K562 (cell line): ENCODE results near the gene AIF1L. TPM values are rescaled to one million over a fixed set of nuclear protein-coding genes. Genes with fewer than 3 reads are reported as not detected.
A peak's percentile ranks its signal among the peaks of the same experiment; 100 is the strongest.

ENCODE experiments used
- ATAC-seq: fragments of 200-7000 bp; cut with Tn5 transposase; 3 replicates; pipeline ENCODE4 v1.9.1; 2020; ENCODE audit warnings: moderate library complexity
- BruUV-seq: library from RNA; stranded (reverse); fragments of 400-500 nt; replicated peaks from 2 replicates; lab custom pipeline; 2021; lab: Mats Ljungman, UMichigan
- CTCF ChIA-PET: fragments of 300-600 bp; formaldehyde crosslinking; extraction: SDS; loops from one replicate; lab custom pipeline; 2021; ENCODE audit warnings: low intra/inter-chr PET ratio; lab: Yijun Ruan, JAX
- POLR2A ChIA-PET: fragments of 300-600, 350-650 bp; sonication (Branson Sonifier 250); formaldehyde crosslinking; extraction: SDS; loops from one replicate; lab custom pipeline; 2021; ENCODE audit warnings: antibody characterized with exemption, inconsistent platforms; lab: Yijun Ruan, JAX
- DNase-seq, 4 experiments: peaks; one replicate each; pipeline versions ENCODE4 v3.0.0 to v3.0.0-alpha.2; 2011 to 2018; ENCODE audit warnings: low spot score in 3 of 4, mixed read lengths in 3 of 4; ENCODE audit errors: extremely low read depth in 1 of 4
- FAIRE-seq: peaks from 2 replicates; lab custom pipeline; 2011; peaks lifted over from hg19 to GRCh38; lab: Jason Lieb, UNC
- H2AFZ ChIP-seq: 2 replicates; pipeline ENCODE4 v1.6.0; 2011; ENCODE audit warnings: low read depth, low read length, control low read depth, inconsistent platforms
- H3K27ac ChIP-seq: fragments of 200-600 bp; 3 replicates; pipeline ENCODE4 v1.8.0; 2011; ENCODE audit warnings: low read depth, mild to moderate bottlenecking, control low read depth, inconsistent platforms, low read length, moderate library complexity, mixed read lengths; ENCODE audit errors: extremely low read depth
- H3K27me3 ChIP-seq, 2 experiments: fragments of 300-600 bp in 1 of 2; 2 replicates in 1 of 2; 3 replicates in 1 of 2; pipeline versions ENCODE4 v1.6.0 to v1.8.0; 2011; ENCODE audit warnings: inconsistent platforms in 2 of 2, low read length in 2 of 2, mild to moderate bottlenecking in 1 of 2, mixed read lengths in 1 of 2, moderate library complexity in 1 of 2; ENCODE audit not compliant: control insufficient read depth in 2 of 2, insufficient read depth in 2 of 2
- H3K36me3 ChIP-seq: fragments of 300-600 bp; 3 replicates; pipeline ENCODE4 v1.8.0; 2011; ENCODE audit warnings: mild to moderate bottlenecking, low read length, inconsistent platforms; ENCODE audit not compliant: control insufficient read depth, insufficient read depth
- H3K4me1 ChIP-seq, 2 experiments: fragments of 200-600 bp in 1 of 2; replicated peaks in 1 of 2; 2 replicates in 1 of 2; 3 replicates in 1 of 2; pipeline versions ENCODE4 v1.5.1 to v1.8.0; 2011; ENCODE audit warnings: inconsistent platforms in 2 of 2, low read length in 2 of 2, mild to moderate bottlenecking in 1 of 2, mixed read lengths in 1 of 2, moderate library complexity in 1 of 2; ENCODE audit not compliant: control insufficient read depth in 2 of 2, insufficient read depth in 2 of 2
- H3K4me2 ChIP-seq: 2 replicates; pipeline ENCODE4 v1.6.1; 2011; ENCODE audit warnings: low read length, control low read depth, inconsistent platforms, mixed read lengths; ENCODE audit not compliant: insufficient read depth
- H3K4me3 ChIP-seq: fragments of 200-600 bp; sonication (generic), shearing (Covaris generic); 2 replicates; pipeline ENCODE4 v1.5.1; 2016; ENCODE audit warnings: control low read depth, inconsistent platforms
- H3K79me2 ChIP-seq: fragments of 200-600 bp; 3 replicates; pipeline ENCODE4 v1.8.0; 2011; ENCODE audit warnings: low read length, inconsistent platforms; ENCODE audit not compliant: control insufficient read depth, insufficient read depth
- H3K9ac ChIP-seq, 2 experiments: 2 replicates each; pipeline versions ENCODE4 v1.6.0 to v1.6.1; 2011; ENCODE audit warnings: low read depth in 2 of 2, low read length in 2 of 2, control low read depth in 1 of 2, inconsistent platforms in 1 of 2, mild to moderate bottlenecking in 1 of 2, mixed read lengths in 1 of 2; ENCODE audit not compliant: insufficient read depth in 1 of 2
- H3K9me1 ChIP-seq: one replicate; pipeline ENCODE4 v1.6.0; 2011; ENCODE audit warnings: inconsistent platforms, mild to moderate bottlenecking, low read length, moderate library complexity; ENCODE audit not compliant: control insufficient read depth, insufficient read depth
- H3K9me3 ChIP-seq: replicated peaks from 2 replicates; pipeline ENCODE4 v1.5.1; 2011; ENCODE audit warnings: low read depth, low read length, inconsistent platforms; ENCODE audit not compliant: control insufficient read depth, insufficient read depth
- H4K20me1 ChIP-seq: replicated peaks from 2 replicates; pipeline ENCODE4 v1.6.1; 2011; ENCODE audit warnings: low read length, inconsistent platforms, mixed read lengths; ENCODE audit not compliant: control insufficient read depth, insufficient read depth
- BCL6 ChIP-seq: fragments of 250-450 bp; sonication (Bioruptor Pico); IDR thresholded peaks from 2 replicates; pipeline ENCODE4 v1.4.0; 2020
- CHD2 ChIP-seq: IDR thresholded peaks from 2 replicates; pipeline ENCODE4 v1.6.1; 2011; ENCODE audit warnings: low read depth, low read length
- EP400 ChIP-seq: fragments of 450-650 bp; IDR thresholded peaks from 2 replicates; pipeline ENCODE4 v1.6.1; 2017; ENCODE audit warnings: antibody characterized with exemption, mild to moderate bottlenecking, moderate library complexity
- GATA2 ChIP-seq: sonication (generic); formaldehyde crosslinking; IDR thresholded peaks from 2 replicates; pipeline ENCODE4 v1.4.0; 2020; ENCODE audit warnings: mild to moderate bottlenecking, missing genetic modification reagents
- MEF2A ChIP-seq: IDR thresholded peaks from 2 replicates; pipeline ENCODE4 v1.6.1; 2011; ENCODE audit warnings: low read depth, mild to moderate bottlenecking, low read length, moderate library complexity; ENCODE audit not compliant: control insufficient read depth
- MEF2D ChIP-seq: conservative IDR thresholded peaks from 2 replicates; pipeline ENCODE4 v1.6.1; 2016; ENCODE audit warnings: low read depth, missing genetic modification characterization, missing compliant biosample characterization
- PHF20 ChIP-seq: fragments of 450-650 bp; IDR thresholded peaks from 2 replicates; pipeline ENCODE4 v1.6.1; 2018; ENCODE audit not compliant: partially characterized antibody
- PML ChIP-seq: IDR thresholded peaks from 2 replicates; pipeline ENCODE4 v1.6.1; 2012; ENCODE audit warnings: low read length, inconsistent platforms
- RBM39 ChIP-seq: fragments of 200-400 bp; formaldehyde crosslinking; optimal IDR thresholded peaks from 2 replicates; pipeline ENCODE3; 2018; ENCODE audit warnings: low read depth, low read length
- SAFB2 ChIP-seq: fragments of 200-400 bp; formaldehyde crosslinking; IDR thresholded peaks from 2 replicates; pipeline ENCODE4 v1.6.1; 2018; ENCODE audit warnings: borderline replicate concordance, low read length, low read depth, moderate library complexity; ENCODE audit not compliant: severe bottlenecking
- SMARCA4 ChIP-seq: fragments of 450-650 bp; IDR thresholded peaks from 2 replicates; pipeline ENCODE4 v1.6.1; 2016
- SRSF7 ChIP-seq: fragments of 200-400 bp; formaldehyde crosslinking; optimal IDR thresholded peaks from 2 replicates; pipeline ENCODE3; 2017; ENCODE audit warnings: mild to moderate bottlenecking, low read depth, low read length
- TOE1 ChIP-seq, 2 experiments: fragments of 450-650 bp in 1 of 2; sonication (generic) in 1 of 2; formaldehyde crosslinking in 1 of 2; IDR thresholded peaks; 2 replicates each; pipeline versions ENCODE4 v1.7.1 to v1.8.0; 2016 to 2022; ENCODE audit warnings: borderline replicate concordance in 2 of 2, mild to moderate bottlenecking in 2 of 2, antibody characterized with exemption in 1 of 2, inconsistent platforms in 1 of 2, low read depth in 1 of 2, missing genetic modification reagents in 1 of 2, moderate library complexity in 1 of 2
- ZBTB1 ChIP-seq: sonication (generic); formaldehyde crosslinking; IDR thresholded peaks from 2 replicates; pipeline ENCODE4 v1.8.1; 2023; ENCODE audit warnings: missing genetic modification reagents, low read depth, mild to moderate bottlenecking, borderline replicate concordance
- ZNF354B ChIP-seq: fragments of 250-450 bp; sonication (Bioruptor Pico); IDR thresholded peaks from 2 replicates; pipeline ENCODE4 v1.4.0; 2020
- ZNF561 ChIP-seq: fragments of 450-650 bp; formaldehyde crosslinking; conservative IDR thresholded peaks from 2 replicates; pipeline ENCODE4 v1.4.0; 2020; ENCODE audit warnings: mild to moderate bottlenecking, moderate library complexity
- WGBS: fragments of 100-300 bp; shearing (Covaris generic); methylation state at CpG from one replicate; pipeline ENCODE4 v1.1.6; 2016; ENCODE audit warnings: low coverage, mixed read lengths; ENCODE audit not compliant: insufficient coverage; ENCODE audit errors: missing lambda C conversion rate; 5-methylcytosine and 5-hydroxymethylcytosine counted together
- in situ Hi-C: fragments of 300-500 bp; cut with MboI; formaldehyde crosslinking; loops from 4 replicates; pipeline ENCODE4 v1.15.0; 2018; ENCODE audit warnings: inconsistent platforms, mixed read lengths
- intact Hi-C: fragments of 100-400 bp; cut with micrococcal nuclease; formaldehyde crosslinking; loops from 2 replicates; pipeline ENCODE4 v1.14.2; 2022
- polyA plus RNA-seq, 8 experiments: library from polyadenylated mRNA; depleted of rRNA in 4 of 8; stranded (reverse) in 5 of 8; unstranded in 3 of 8; fragments of >200 nt; fragmentation: Nextera tagmentation in 2 of 8; fragmentation: Illumina TruSeq in 1 of 8; extraction: Ambion mirVana in 2 of 8; extraction: Trizol in 1 of 8; gene quantifications; 2 replicates each; pipeline versions ENCODE4 v1.2.1 to v1.2.3, GENCODE V29; 2011 to 2014; ENCODE audit warnings: inconsistent platforms in 1 of 8, missing spikeins in 1 of 8
- total RNA-seq, 7 experiments: library from RNA; depleted of rRNA in 6 of 7; stranded (reverse); fragments of >200 nt in 6 of 7; fragmentation: Illumina TruSeq in 2 of 7; extraction: Trizol in 2 of 7; gene quantifications; 2 replicates each; pipeline versions ENCODE4 v1.2.1 to v1.2.3, GENCODE V29; 2011 to 2021; ENCODE audit warnings: low replicate concordance in 1 of 7
- TF ChIP-seq, protein P1 (sequence below): sonication (generic); formaldehyde crosslinking; IDR thresholded peaks from 2 replicates; pipeline ENCODE4 v1.8.0; 2022; ENCODE audit warnings: mild to moderate bottlenecking, missing genetic modification reagents
- TF ChIP-seq, protein P2 (sequence below): fragments of 250-450 bp; sonication (Bioruptor Pico); IDR thresholded peaks from 2 replicates; pipeline ENCODE4 v1.9.0; 2021; ENCODE audit warnings: mild to moderate bottlenecking, inconsistent platforms
- TF ChIP-seq, protein P3 (sequence below): sonication (generic); formaldehyde crosslinking; IDR thresholded peaks from 2 replicates; pipeline ENCODE4 v1.8.1; 2023; ENCODE audit warnings: mild to moderate bottlenecking, missing genetic modification reagents, moderate library complexity

The AIF1L gene
- total and polyA plus RNA-seq, 9 of the 15 experiments (the other 6 are each of a cell fraction or from before 2014, with no cell fraction given), result 0.34 to 9.1 (median 1.3) TPM

DNA sequence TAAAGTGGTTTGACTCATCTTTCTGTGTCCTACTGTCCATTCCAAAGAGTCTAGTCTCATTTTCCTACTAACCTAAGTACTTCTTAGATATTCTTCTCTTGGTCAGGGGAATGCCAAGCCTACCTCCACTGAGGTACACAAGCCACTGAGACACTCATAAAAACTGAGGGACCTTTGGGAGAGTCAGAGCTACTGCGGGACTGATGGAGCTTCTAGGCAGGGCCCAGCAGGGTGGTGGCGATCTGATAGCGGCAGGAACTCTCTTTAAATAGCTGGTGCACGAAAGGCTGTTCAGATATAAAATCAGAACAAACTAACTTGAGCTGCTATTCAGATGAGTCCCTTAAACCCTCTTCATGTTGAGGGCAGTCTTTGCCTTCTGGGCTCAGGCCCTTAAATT lies 43.8 kb downstream of the AIF1L start:
- Histone ChIP-seq H3K4me3 (no peak overlapping the region), H3K36me3 (peaks cover 99% of the 10 kb centered on the region), H3K27ac (no peak overlapping the region), H3K4me1 (peaks cover 0 to 6% of the 10 kb centered on the region in 2 experiments; a peak in 2 of 5 replicates), H3K9me1 (peaks cover 14% of the 10 kb centered on the region), H3K9ac (no peak overlapping the region), H3K79me2 (no peaks in the 10 kb centered on the region), H3K9me3 (no peaks in the 10 kb centered on the region), H3K27me3 (no peaks in the 10 kb centered on the region), H4K20me1 (peaks cover 23% of the 10 kb centered on the region), H2AFZ (no peak overlapping the region), H3K4me2 (no peak overlapping the region)
- no peak for FAIRE-seq
- 74% methylated on average over 4 of the region's 4 CpGs for WGBS
- intact Hi-C loops (loop anchor here (2.0 kb wide), 1 partner anchor 53 kb away; no protein-coding TSS in a partner anchor), in situ Hi-C loops (no loop called here)
- ATAC-seq, result peak; percentile 36
- no peak for TF ChIP-seq SMARCA4
- TF ChIP-seq MEF2A, result no peak
- no peak for TF ChIP-seq PML
- no peak for TF ChIP-seq BCL6 (CRISPR knock-in tag)
- TF ChIP-seq ZNF561 (CRISPR knock-in tag), result no peak
- no peak for TF ChIP-seq PHF20
- no peak for TF ChIP-seq SRSF7
- TF ChIP-seq TOE1 (IDR thresholded peaks at IDR 0.05; ENCODE audit: borderline replicate concordance), result no peak
- no peak for TF ChIP-seq TOE1 (CRISPR knock-in tag; IDR thresholded peaks at IDR 0.05; ENCODE audit: borderline replicate concordance, low read depth)
- TF ChIP-seq, protein P1, sequence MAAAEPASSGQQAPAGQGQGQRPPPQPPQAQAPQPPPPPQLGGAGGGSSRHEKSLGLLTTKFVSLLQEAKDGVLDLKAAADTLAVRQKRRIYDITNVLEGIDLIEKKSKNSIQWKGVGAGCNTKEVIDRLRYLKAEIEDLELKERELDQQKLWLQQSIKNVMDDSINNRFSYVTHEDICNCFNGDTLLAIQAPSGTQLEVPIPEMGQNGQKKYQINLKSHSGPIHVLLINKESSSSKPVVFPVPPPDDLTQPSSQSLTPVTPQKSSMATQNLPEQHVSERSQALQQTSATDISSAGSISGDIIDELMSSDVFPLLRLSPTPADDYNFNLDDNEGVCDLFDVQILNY (CRISPR knock-in tag), result no peak
- TF ChIP-seq ZNF354B (CRISPR knock-in tag), result no peak
- no peak for TF ChIP-seq SAFB2
- TF ChIP-seq, protein P2, sequence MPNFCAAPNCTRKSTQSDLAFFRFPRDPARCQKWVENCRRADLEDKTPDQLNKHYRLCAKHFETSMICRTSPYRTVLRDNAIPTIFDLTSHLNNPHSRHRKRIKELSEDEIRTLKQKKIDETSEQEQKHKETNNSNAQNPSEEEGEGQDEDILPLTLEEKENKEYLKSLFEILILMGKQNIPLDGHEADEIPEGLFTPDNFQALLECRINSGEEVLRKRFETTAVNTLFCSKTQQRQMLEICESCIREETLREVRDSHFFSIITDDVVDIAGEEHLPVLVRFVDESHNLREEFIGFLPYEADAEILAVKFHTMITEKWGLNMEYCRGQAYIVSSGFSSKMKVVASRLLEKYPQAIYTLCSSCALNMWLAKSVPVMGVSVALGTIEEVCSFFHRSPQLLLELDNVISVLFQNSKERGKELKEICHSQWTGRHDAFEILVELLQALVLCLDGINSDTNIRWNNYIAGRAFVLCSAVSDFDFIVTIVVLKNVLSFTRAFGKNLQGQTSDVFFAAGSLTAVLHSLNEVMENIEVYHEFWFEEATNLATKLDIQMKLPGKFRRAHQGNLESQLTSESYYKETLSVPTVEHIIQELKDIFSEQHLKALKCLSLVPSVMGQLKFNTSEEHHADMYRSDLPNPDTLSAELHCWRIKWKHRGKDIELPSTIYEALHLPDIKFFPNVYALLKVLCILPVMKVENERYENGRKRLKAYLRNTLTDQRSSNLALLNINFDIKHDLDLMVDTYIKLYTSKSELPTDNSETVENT, result no peak
- TF ChIP-seq EP400, result no peak
- no peak for TF ChIP-seq CHD2
- TF ChIP-seq, protein P3, sequence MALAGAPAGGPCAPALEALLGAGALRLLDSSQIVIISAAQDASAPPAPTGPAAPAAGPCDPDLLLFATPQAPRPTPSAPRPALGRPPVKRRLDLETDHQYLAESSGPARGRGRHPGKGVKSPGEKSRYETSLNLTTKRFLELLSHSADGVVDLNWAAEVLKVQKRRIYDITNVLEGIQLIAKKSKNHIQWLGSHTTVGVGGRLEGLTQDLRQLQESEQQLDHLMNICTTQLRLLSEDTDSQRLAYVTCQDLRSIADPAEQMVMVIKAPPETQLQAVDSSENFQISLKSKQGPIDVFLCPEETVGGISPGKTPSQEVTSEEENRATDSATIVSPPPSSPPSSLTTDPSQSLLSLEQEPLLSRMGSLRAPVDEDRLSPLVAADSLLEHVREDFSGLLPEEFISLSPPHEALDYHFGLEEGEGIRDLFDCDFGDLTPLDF (CRISPR knock-in tag), result no peak
- no peak for TF ChIP-seq MEF2D (tag)
- no peak for TF ChIP-seq ZBTB1 (CRISPR knock-in tag)
- TF ChIP-seq GATA2 (CRISPR knock-in tag), result no peak
- TF ChIP-seq RBM39, result no peak
- CTCF ChIA-PET, result no interaction called here
- POLR2A ChIA-PET, result interaction anchor here (0.6 to 22.5 kb wide), 15 partner anchors 12 to 73 kb away, joined by 3 to 583 read pairs (median 4); partner anchors contain the start of gene NUP214
- BruUV-seq, result no TSS peak
- peak in 2 of 4 experiments; percentile 68 to 71 for DNase-seq
